Measurements from ENCODE around the gene RPL10A. TPM values are rescaled to one million over a fixed set of nuclear protein-coding genes. Genes with fewer than 3 reads are reported as not detected.

The RPL10A gene
- total and polyA plus RNA-seq, 2 of the 8 experiments (the other 6 are each of a cell fraction or from before 2014, with no cell fraction given) = 1,893 to 2,948 TPM

DNA sequence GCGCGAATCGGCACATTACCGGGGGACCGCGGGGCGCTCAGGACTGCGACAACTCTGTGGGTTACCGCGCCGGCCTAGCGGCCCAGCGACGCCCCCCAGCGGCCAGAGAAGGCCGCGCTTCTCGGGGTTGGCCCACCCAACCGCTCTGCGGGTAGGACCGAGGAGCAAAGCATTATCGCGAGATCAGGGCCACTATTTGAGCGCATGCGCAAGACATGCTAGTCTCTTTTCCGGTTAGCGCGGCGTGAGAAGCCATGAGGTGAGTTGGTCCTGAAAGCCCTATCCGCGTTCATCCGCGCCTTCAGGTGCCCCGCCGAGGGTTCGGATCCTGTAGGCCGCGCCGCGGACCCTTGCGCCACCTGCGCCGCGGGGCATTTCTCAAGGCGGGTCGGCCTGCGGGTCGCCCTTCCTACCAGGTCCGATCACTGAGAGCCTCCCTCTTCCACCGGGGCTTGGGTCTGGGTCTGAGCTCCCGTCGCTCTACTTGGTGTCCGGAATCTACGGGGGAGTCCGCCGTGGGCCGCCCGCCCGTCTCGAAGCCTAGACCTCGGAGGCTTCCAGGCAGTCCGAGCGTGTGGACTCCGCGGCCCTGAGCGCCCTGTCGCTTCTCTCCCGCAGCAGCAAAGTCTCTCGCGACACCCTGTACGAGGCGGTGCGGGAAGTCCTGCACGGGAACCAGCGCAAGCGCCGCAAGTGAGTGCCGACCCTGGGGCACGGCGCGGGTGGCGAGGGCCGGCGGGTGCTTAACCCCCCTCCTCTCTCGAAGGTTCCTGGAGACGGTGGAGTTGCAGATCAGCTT lies at the start of gene RPL10A (continued):
- TF ChIP-seq TEAD4 (IDR thresholded peaks at IDR 0.05; ENCODE audit: low read depth, low read length) = 0 out of 2 replicates have a peak, but pooled peaks have one; percentile 1
- TF ChIP-seq, protein P1, sequence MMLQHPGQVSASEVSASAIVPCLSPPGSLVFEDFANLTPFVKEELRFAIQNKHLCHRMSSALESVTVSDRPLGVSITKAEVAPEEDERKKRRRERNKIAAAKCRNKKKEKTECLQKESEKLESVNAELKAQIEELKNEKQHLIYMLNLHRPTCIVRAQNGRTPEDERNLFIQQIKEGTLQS (IDR thresholded peaks at IDR 0.05; ENCODE audit: insufficient read depth, low read depth, low read length) = no peak
- no peak for TF ChIP-seq GABPA (IDR thresholded peaks at IDR 0.05; ENCODE audit: borderline replicate concordance, insufficient read depth, low read length)
- no peak for TF ChIP-seq ZNF274 (IDR thresholded peaks at IDR 0.05; ENCODE audit: borderline replicate concordance, extremely low read depth, low read length)
- TF ChIP-seq SP4 (IDR thresholded peaks at IDR 0.05; ENCODE audit: low read length) = peak; percentile 64; the same call in 1 of the 2 replicates
- TF ChIP-seq, protein P2, sequence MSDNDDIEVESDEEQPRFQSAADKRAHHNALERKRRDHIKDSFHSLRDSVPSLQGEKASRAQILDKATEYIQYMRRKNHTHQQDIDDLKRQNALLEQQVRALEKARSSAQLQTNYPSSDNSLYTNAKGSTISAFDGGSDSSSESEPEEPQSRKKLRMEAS (IDR thresholded peaks at IDR 0.05) = peak; percentile 87
- TF ChIP-seq CBX8 (IDR thresholded peaks at IDR 0.05; ENCODE audit: borderline replicate concordance, low read depth, low read length) = no peak
- TF ChIP-seq SIN3A (conservative IDR thresholded peaks at IDR 0.05 in 1 of 2, IDR thresholded peaks at IDR 0.05 in 1 of 2; ENCODE audit: low read depth in 1 of 2, low read length in 2 of 2) = no peak; a peak in 1 of 4 replicates
- peak; percentile 100 for TF ChIP-seq TAF1 (IDR thresholded peaks at IDR 0.05; ENCODE audit: low read depth, low read length)
- TF ChIP-seq SRF (IDR thresholded peaks at IDR 0.05; ENCODE audit: low read depth, low read length) = peak; percentile 26; the same call in 1 of the 2 replicates
- no peak for TF ChIP-seq SAP30 (IDR thresholded peaks at IDR 0.05; ENCODE audit: insufficient read depth, insufficient replicate concordance, low read length)
- TF ChIP-seq GTF2F1 (IDR thresholded peaks at IDR 0.05; ENCODE audit: borderline replicate concordance, low read depth, low read length) = peak; percentile 92
- TF ChIP-seq HDAC6 (IDR thresholded peaks at IDR 0.05; ENCODE audit: low read depth, low read length) = no peak
- peak; percentile 98 for TF ChIP-seq BRCA1 (IDR thresholded peaks at IDR 0.05; ENCODE audit: low read depth, low read length)
- TF ChIP-seq HDAC2 (IDR thresholded peaks at IDR 0.05; ENCODE audit: borderline replicate concordance in 1 of 2, low read depth in 2 of 2, low read length in 2 of 2) = 0 out of 4 replicates have a peak, but pooled peaks of 1 of the 2 experiments have one; percentile 47
- no peak for TF ChIP-seq BCL11A (IDR thresholded peaks at IDR 0.05; ENCODE audit: low read depth in 2 of 2, low read length in 2 of 2)
- 0 out of 2 replicates have a peak, but pooled peaks have one; percentile 41 for TF ChIP-seq YY1 (IDR thresholded peaks at IDR 0.05; ENCODE audit: low read depth, low read length)
- TF ChIP-seq, protein P3, sequence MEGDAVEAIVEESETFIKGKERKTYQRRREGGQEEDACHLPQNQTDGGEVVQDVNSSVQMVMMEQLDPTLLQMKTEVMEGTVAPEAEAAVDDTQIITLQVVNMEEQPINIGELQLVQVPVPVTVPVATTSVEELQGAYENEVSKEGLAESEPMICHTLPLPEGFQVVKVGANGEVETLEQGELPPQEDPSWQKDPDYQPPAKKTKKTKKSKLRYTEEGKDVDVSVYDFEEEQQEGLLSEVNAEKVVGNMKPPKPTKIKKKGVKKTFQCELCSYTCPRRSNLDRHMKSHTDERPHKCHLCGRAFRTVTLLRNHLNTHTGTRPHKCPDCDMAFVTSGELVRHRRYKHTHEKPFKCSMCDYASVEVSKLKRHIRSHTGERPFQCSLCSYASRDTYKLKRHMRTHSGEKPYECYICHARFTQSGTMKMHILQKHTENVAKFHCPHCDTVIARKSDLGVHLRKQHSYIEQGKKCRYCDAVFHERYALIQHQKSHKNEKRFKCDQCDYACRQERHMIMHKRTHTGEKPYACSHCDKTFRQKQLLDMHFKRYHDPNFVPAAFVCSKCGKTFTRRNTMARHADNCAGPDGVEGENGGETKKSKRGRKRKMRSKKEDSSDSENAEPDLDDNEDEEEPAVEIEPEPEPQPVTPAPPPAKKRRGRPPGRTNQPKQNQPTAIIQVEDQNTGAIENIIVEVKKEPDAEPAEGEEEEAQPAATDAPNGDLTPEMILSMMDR (IDR thresholded peaks at IDR 0.05; ENCODE audit: control extremely low read depth in 1 of 3, insufficient read depth in 1 of 3, low read depth in 1 of 3, low read length in 3 of 3) = peak in 2 of 3 experiments; percentile 90 to 97; a peak in 3 of 4 replicates

Data from H1 (cell line).